Activated CD4-positive, alpha-beta T cell treated with anti-CD3 and anti-CD28 coated beads, Interleukin-2, amount 50 U/mL, for 4 hours (primary cell): ENCODE results near the gene PTPRE.

Experiments
- DNase-seq, 2 experiments: peaks; one replicate each; pipeline ENCODE4 v3.0.0-alpha.2; 2020

PTPRE gene

DNA sequence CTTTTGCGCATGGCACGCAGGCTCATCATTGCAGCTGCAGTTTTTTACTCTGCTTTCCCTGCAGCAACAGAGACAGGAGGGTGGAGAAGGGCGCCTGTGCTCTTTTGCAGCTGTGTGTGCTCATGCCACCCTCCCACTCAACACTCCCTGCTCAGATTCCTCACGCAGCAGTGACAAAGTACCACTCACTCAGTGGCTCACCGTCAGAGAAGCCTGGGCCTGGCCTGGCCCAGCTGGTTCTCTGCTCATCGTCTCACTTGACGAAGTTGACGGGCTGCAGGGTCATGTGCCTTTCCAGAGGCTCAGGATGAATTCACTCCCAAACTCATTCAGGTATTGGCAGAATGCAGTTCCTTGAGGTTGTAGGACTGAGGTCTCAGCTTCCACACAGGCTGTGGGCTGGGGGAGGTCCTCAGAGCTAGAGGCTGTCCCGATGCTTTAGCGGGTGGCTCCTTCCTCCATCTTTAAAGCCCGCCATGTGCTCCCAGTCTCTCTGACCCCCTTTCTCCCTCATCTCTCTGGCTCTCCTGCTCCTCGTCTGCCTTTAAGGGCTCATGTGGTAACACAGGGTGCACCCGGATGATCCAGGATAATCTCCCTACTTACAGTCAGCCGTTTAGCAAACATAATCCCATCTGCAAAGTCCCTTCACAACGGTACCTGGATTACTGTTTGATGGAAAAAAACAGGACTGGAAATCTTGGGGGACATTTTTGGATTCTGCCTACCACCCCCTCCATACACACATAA, 25.8 kb downstream of the PTPRE start:
- DNase-seq, result no peak

- DNase-seq, result no peak
Observed at GRCh38 chr10:127933271-127933670, 26.4 kb downstream of the PTPRE start.

GRCh38 chr10:127934383-127934782, 27.5 kb downstream of the PTPRE start:
- DNase-seq, result no peak

GRCh38 chr10:127935071-127935561, 28.2 kb downstream of the PTPRE start:
- DNase-seq, result no peak

- no peak for DNase-seq
Observed at GRCh38 chr10:127937069-127937468, 30.2 kb downstream of the PTPRE start.

- DNase-seq, result no peak
Observed at GRCh38 chr10:127937915-127938463, 31.1 kb downstream of the PTPRE start.

DNA sequence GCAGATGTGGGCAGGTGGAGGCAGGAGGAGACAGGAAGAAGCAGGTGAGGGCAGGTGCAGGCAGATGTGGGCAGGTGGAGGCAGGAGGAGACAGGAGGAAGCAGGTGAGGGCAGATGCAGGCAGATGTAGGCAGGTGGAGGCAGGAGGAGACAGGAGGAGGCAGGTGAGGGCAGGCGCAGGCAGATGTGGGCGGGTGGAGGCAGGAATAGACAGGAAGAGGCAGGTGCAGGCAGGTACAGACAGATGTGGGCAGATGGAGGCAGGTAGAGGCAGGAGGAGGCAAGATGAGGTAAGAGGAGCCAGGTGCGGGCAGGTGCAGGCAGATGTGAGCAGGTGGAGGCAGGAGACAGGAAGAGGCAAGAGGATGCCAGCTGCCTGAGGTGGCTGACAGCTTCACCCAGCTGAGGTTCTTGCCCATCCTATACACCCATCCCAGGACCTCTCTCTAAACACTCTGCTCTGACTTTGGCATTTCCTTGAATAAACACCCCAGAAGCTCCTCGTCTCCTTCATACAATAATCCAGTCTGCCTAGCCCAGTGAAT, 33.0 kb downstream of the PTPRE start:
- DNase-seq, result no peak

- no peak for DNase-seq
Observed at GRCh38 chr10:127940866-127941640, 34.1 kb downstream of the PTPRE start.

GRCh38 chr10:127942811-127943210, 35.9 kb downstream of the PTPRE start:
- DNase-seq, result no peak

DNA sequence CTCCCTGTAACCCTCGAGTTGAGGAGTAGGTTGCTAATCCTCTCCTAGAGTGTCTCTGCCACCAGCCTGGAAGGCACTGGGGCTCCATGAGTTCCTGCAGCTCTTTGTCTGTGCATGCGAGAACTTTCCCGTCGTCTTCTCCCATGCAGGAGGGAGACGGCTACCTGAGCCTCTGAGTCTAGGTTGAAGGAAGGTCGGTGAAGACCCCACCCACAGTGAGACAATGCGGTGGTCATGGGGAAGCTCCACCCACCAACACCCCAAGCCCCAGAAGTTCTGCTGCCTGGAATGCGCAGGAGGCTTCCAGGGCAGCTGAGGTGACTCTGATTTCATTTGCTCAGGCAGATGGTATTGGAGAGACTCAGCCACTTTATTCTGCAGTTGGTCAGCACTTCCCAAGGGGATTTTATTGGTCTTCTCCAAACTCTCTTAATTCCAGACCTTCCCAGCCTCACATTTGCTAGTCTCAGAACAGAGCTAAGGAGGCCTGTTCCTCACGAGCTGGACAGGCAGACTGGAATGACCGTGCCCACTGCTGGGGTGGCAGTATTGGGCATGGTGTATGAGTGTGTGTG, 36.5 kb downstream of the PTPRE start:
- no peak for DNase-seq

DNA sequence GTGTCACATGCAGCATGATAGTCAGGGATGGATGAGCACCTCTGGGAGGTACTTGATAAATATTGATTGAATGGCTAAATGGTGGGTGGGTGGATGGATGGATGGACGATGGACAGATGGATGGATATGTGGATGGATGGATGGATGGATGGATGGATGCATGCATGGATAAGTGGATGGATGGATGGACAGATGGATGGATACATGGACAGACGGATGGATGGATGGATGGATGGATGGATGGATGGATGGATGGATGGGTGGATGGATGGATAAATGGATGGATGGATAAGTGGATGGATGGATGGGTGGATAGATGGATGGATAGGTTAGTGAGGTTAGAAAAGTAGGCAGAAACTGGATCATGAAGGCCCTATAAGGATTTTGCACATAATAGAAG, 37.4 kb downstream of the PTPRE start:
- no peak for DNase-seq

DNA sequence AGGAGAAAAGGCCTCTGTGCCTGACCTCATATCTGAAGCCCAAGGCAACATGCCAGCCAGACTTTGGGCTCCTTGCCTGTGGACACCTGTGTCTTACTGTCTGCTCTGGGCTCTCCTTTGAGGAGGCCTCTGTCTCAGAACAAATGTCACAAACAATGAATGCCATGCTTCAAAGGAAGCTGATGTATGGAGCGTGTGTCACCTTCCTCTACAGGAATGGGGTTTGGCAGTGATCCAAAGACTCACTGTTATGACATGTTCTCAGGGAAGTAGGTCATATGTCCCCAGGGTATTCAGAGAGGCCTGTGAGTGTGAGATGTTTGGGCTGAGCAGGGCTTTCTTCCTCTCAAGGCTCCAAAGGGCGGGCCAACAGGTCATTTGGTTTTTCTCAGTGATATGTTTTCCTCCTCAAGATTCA, 38.4 kb downstream of the PTPRE start:
- DNase-seq, result no peak

GRCh38 chr10:127945948-127946711, 39.2 kb downstream of the PTPRE start:
- DNase-seq, result no peak

GRCh38 chr10:127947211-127947610, 40.3 kb downstream of the PTPRE start:
- DNase-seq, result no peak

DNA sequence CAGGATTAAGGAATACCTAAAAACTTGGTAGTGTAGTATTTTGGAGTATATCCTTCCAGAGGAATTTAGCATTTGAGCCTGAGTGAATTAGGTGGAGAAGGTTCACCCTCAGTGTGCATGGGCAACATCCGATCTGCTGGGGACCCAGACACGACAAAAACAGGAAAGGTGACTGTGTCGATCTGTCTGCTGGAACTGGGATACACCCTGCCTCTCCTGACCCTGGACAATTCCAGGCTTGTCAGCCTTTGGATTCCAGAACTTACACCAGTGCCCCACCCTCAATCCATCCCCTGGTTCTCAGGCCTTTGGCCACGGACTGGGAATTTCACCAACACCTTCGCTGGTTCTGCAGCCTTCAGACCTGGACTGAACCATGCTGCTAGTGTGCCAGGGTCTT, 41.9 kb downstream of the PTPRE start:
- no peak for DNase-seq

DNA sequence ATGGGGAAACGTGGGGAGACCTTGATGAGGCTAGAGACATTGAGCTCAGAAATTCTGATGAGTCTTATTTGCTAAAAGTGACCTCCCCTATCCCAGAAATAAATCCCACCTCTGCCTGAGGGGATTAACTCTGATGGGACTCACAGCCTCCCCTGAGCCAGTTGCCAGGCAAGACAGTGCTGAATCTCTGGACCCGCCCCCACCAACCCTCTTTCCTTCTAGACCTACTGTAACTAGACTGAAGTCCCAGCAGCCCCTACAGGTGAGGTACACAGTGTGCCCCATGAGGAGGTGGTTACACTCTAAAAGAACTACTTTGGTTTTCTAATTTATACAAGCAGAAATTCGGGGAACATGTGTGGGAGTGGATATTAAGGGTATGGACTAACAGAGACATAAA, 42.9 kb downstream of the PTPRE start:
- no peak for DNase-seq

DNA sequence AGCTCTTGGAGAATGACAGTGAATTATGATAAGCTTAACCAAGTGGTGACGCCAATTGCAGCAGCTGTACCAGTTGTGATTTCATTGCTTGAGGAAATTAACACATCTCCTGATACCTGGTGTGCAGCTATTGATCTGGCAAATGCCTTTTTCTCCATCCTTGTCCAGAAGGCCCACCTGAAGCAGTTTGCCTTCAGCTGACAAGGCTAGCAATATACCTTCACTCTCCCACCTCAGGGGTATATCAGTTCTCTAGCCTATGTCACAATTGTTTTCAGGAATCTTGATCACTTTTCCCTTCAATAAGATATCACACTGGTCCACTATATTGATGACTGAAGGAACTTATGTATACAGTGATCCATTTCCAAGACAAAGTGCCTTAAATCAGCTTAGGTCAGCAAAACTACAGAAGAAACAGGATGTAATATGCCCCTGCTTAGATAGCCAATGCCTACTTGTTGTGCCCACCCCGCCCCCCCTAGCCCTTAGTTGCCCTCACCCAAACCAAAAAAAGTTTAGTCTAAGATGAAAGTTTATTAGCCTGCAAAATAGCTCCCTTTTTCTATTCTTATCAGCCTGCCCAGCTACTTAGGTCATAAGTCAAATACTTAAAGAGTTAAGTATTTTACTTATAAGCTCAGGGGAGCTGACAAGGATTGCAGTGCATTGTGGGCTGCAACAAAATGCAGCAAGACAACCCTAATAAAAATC, 45.1 kb downstream of the PTPRE start:
- DNase-seq, result no peak

- DNase-seq, result no peak
Observed at GRCh38 chr10:127952575-127952869, 45.6 kb downstream of the PTPRE start.

DNA sequence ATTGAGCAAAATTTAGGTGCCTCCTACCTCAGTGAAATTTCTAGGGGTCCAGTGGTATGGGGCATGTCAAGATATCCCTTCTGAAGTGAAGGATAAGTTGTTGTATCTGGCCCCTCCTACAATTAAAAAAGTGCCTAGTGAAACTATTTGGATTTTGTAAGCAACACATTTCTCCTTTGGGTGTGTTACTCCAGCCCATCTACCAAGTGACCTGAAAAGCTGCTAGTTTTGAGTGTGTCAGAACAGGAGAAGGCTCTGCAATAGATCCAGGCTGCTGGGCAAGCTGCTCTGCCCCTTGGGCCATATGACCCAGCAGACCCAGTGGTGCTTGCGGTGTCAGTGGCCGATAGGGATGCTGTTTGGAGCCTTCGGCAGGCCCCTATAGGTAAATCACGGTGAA, 46.0 kb downstream of the PTPRE start:
- no peak for DNase-seq

GRCh38 chr10:127953876-127954275, 47.0 kb downstream of the PTPRE start:
- DNase-seq, result no peak

DNA sequence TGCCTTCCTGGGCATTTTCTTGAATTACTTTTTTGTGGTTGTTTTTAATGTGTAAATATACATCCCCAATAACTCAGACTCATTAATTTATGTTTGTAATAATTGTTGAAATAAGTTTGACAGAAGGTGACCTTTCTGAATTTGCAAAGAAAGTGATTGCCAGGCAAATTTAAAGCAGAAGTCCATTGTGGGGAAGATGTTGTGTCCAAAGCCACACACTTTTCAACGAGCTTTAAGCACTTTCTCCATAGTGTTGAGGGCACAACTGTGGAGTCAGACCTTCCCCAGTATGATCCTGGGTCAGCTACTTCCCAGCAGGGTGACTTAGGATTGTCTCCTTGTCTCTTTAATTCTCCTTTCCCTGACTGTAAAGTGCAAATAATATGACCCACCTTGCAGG, 52.5 kb downstream of the PTPRE start:
- DNase-seq, result no peak

- no peak for DNase-seq
Observed at GRCh38 chr10:127961071-127961470, 54.2 kb downstream of the PTPRE start.
